K562 (cell line): Measurements from ENCODE around the gene ZCCHC14. TPM values are rescaled to one million over a fixed set of nuclear protein-coding genes. Genes with fewer than 3 reads are reported as not detected.
A peak's percentile ranks its signal among the peaks of the same experiment; 100 is the strongest.

Experiments used
- ARNT ChIP-seq, 2 experiments: fragments of 450-650 bp; IDR thresholded peaks; 2 replicates each; pipeline ENCODE4 v1.6.1; 2016; ENCODE audit warnings: mild to moderate bottlenecking in 1 of 2
- EWSR1 ChIP-seq: fragments of 450-650 bp; IDR thresholded peaks from 2 replicates; pipeline ENCODE4 v1.6.1; 2018; ENCODE audit warnings: borderline replicate concordance, mild to moderate bottlenecking, low read depth, moderate library complexity; ENCODE audit not compliant: partially characterized antibody
- HNRNPLL ChIP-seq: fragments of 200-400 bp; formaldehyde crosslinking; IDR thresholded peaks from 2 replicates; pipeline ENCODE4 v1.6.1; 2017; ENCODE audit warnings: low read length, low read depth, mild to moderate bottlenecking; ENCODE audit not compliant: poor library complexity, severe bottlenecking
- HNRNPUL1 ChIP-seq: fragments of 200-400 bp; formaldehyde crosslinking; IDR thresholded peaks from 2 replicates; pipeline ENCODE4 v1.6.1; 2017; ENCODE audit warnings: low read length
- KLF1 ChIP-seq: fragments of 450-650 bp; IDR thresholded peaks from 2 replicates; pipeline ENCODE4 v1.6.1; 2016; ENCODE audit warnings: missing genetic modification characterization, missing compliant biosample characterization
- MTA3 ChIP-seq: fragments of 450-650 bp; formaldehyde crosslinking; IDR thresholded peaks from 2 replicates; pipeline ENCODE4 v1.6.1; 2017; ENCODE audit warnings: mild to moderate bottlenecking, borderline replicate concordance
- WHSC1 ChIP-seq: IDR thresholded peaks from one replicate; pipeline ENCODE4 v1.6.1; 2012; ENCODE audit warnings: low read length, control low read depth, inconsistent platforms
- ZC3H4 ChIP-seq: sonication (generic); formaldehyde crosslinking; IDR thresholded peaks from 2 replicates; pipeline ENCODE4 v1.9.0; 2021; ENCODE audit warnings: missing genetic modification reagents, borderline replicate concordance
- ZNF184 ChIP-seq: sonication (generic); formaldehyde crosslinking; IDR thresholded peaks from 2 replicates; pipeline ENCODE4 v1.5.0; 2020; ENCODE audit warnings: missing genetic modification reagents
- ZNF282 ChIP-seq: sonication (generic); formaldehyde crosslinking; IDR thresholded peaks from 2 replicates; pipeline ENCODE4 v1.8.1; 2023; ENCODE audit warnings: missing genetic modification reagents
- ZNF41 ChIP-seq: fragments of 250-450 bp; sonication (Bioruptor Pico); conservative IDR thresholded peaks from 2 replicates; pipeline ENCODE4 v1.4.0; 2020; ENCODE audit warnings: mild to moderate bottlenecking
- ZNF79 ChIP-seq: fragments of 250-450 bp; sonication (Bioruptor Pico); IDR thresholded peaks from 2 replicates; pipeline ENCODE4 v1.4.0; 2020; ENCODE audit warnings: low read depth, mild to moderate bottlenecking, moderate library complexity
- polyA plus RNA-seq, 8 experiments: library from polyadenylated mRNA; depleted of rRNA in 4 of 8; stranded (reverse) in 5 of 8; unstranded in 3 of 8; fragments of >200 nt; fragmentation: Nextera tagmentation in 2 of 8; fragmentation: Illumina TruSeq in 1 of 8; extraction: Ambion mirVana in 2 of 8; extraction: Trizol in 1 of 8; gene quantifications; 2 replicates each; pipeline versions ENCODE4 v1.2.1 to v1.2.3, GENCODE V29; 2011 to 2014; ENCODE audit warnings: inconsistent platforms in 1 of 8, missing spikeins in 1 of 8
- total RNA-seq, 7 experiments: library from RNA; depleted of rRNA in 6 of 7; stranded (reverse); fragments of >200 nt in 6 of 7; fragmentation: Illumina TruSeq in 2 of 7; extraction: Trizol in 2 of 7; gene quantifications; 2 replicates each; pipeline versions ENCODE4 v1.2.1 to v1.2.3, GENCODE V29; 2011 to 2021; ENCODE audit warnings: low replicate concordance in 1 of 7
- TF ChIP-seq, protein P1 (sequence below), 2 experiments: fragments of 450-650 bp; IDR thresholded peaks; 2 replicates each; pipeline ENCODE4 v1.6.1; 2016
- TF ChIP-seq, protein P2 (sequence below): fragments of 450-650 bp; formaldehyde crosslinking; IDR thresholded peaks from 2 replicates; pipeline ENCODE4 v1.4.0; 2020; ENCODE audit warnings: mild to moderate bottlenecking, moderate library complexity
- TF ChIP-seq, protein P3 (sequence below), 2 experiments: fragments of 200-800 bp in 1 of 2; sonication (Bioruptor generic) in 1 of 2; sonication (generic) in 1 of 2; formaldehyde crosslinking in 1 of 2; IDR thresholded peaks in 1 of 2; conservative IDR thresholded peaks in 1 of 2; 2 replicates each; pipeline versions ENCODE4 v1.5.0 to v1.6.1; 2016 to 2020; ENCODE audit warnings: missing compliant biosample characterization in 1 of 2, missing genetic modification characterization in 1 of 2, missing genetic modification reagents in 1 of 2
- TF ChIP-seq, protein P4 (sequence below), 2 experiments: fragments of 450-650 bp; IDR thresholded peaks; 2 replicates each; pipeline ENCODE4 v1.6.1; 2018; ENCODE audit warnings: mild to moderate bottlenecking in 2 of 2, low read depth in 1 of 2; ENCODE audit not compliant: partially characterized antibody in 2 of 2

The ZCCHC14 gene
- total and polyA plus RNA-seq, 9 of the 15 experiments (the other 6 are each of a cell fraction or from before 2014, with no cell fraction given): 1.5 to 12.4 (median 2.9) TPM

DNA sequence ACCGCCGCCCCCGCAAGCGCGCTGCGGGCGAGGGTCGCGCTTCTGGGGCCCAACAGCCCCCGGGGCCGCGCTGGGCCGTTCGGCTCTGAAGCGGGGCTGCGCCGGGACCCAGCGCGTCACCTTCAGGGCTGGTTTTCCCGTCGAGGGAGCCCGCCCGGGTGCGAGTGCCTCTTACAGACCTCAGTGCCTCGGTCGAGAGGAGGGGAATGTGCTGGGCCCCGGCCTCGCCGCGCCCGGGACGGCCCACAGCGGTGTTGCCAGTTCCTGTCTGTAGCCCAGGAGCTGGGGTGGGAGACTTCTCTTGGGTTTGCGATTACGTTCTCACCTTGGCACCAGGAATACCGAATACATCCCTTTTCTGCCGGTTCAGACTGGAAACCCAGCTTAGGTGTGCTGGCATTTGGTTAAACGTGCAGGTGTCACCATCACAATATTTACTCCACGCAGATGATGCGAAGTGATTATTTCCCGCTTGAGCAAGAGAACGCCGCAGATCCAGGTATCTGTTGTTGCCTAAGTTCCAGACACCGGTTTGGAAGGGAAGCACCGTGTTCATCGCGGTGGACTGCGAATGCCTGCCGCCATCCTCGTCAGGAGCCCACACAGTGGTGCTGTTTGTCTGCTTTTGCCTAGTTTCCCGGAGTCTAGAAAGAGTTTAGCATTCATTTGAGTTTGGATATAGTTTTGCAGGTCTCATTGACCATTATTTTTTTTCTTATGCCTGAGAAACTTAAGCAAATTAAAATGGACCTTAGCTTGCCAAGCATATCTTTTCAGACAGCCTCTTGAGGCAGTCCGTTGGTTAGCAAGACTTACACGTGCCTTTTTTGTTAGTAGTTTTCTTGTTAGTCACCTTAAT lies 99.8 kb downstream of the ZCCHC14 start (continued):
- TF ChIP-seq, protein P1, sequence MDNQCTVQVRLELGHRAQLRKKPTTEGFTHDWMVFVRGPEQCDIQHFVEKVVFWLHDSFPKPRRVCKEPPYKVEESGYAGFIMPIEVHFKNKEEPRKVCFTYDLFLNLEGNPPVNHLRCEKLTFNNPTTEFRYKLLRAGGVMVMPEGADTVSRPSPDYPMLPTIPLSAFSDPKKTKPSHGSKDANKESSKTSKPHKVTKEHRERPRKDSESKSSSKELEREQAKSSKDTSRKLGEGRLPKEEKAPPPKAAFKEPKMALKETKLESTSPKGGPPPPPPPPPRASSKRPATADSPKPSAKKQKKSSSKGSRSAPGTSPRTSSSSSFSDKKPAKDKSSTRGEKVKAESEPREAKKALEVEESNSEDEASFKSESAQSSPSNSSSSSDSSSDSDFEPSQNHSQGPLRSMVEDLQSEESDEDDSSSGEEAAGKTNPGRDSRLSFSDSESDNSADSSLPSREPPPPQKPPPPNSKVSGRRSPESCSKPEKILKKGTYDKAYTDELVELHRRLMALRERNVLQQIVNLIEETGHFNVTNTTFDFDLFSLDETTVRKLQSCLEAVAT (IDR thresholded peaks at IDR 0.05): no peak; a peak in 4 of 4 replicates
- TF ChIP-seq WHSC1 (no peak), ZNF79 (CRISPR knock-in tag) (no peak), KLF1 (tag) (no peak), ZC3H4 (peak; percentile 72; the same call in 1 of the 2 replicates), HNRNPUL1 (no peak), ZNF184 (no peak), EWSR1 (no peak), HNRNPLL (no peak), ARNT (IDR thresholded peaks at IDR 0.05) (no peak), ZNF282 (CRISPR knock-in tag) (no peak), MTA3 (no peak), ZNF41 (CRISPR knock-in tag) (no peak)
- TF ChIP-seq, protein P2, sequence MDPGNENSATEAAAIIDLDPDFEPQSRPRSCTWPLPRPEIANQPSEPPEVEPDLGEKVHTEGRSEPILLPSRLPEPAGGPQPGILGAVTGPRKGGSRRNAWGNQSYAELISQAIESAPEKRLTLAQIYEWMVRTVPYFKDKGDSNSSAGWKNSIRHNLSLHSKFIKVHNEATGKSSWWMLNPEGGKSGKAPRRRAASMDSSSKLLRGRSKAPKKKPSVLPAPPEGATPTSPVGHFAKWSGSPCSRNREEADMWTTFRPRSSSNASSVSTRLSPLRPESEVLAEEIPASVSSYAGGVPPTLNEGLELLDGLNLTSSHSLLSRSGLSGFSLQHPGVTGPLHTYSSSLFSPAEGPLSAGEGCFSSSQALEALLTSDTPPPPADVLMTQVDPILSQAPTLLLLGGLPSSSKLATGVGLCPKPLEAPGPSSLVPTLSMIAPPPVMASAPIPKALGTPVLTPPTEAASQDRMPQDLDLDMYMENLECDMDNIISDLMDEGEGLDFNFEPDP: no peak
- TF ChIP-seq, protein P3, sequence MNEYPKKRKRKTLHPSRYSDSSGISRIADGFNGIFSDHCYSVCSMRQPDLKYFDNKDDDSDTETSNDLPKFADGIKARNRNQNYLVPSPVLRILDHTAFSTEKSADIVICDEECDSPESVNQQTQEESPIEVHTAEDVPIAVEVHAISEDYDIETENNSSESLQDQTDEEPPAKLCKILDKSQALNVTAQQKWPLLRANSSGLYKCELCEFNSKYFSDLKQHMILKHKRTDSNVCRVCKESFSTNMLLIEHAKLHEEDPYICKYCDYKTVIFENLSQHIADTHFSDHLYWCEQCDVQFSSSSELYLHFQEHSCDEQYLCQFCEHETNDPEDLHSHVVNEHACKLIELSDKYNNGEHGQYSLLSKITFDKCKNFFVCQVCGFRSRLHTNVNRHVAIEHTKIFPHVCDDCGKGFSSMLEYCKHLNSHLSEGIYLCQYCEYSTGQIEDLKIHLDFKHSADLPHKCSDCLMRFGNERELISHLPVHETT (CRISPR knock-in tag; conservative IDR thresholded peaks at IDR 0.05 in 1 of 2, IDR thresholded peaks at IDR 0.05 in 1 of 2): no peak
- TF ChIP-seq, protein P4, sequence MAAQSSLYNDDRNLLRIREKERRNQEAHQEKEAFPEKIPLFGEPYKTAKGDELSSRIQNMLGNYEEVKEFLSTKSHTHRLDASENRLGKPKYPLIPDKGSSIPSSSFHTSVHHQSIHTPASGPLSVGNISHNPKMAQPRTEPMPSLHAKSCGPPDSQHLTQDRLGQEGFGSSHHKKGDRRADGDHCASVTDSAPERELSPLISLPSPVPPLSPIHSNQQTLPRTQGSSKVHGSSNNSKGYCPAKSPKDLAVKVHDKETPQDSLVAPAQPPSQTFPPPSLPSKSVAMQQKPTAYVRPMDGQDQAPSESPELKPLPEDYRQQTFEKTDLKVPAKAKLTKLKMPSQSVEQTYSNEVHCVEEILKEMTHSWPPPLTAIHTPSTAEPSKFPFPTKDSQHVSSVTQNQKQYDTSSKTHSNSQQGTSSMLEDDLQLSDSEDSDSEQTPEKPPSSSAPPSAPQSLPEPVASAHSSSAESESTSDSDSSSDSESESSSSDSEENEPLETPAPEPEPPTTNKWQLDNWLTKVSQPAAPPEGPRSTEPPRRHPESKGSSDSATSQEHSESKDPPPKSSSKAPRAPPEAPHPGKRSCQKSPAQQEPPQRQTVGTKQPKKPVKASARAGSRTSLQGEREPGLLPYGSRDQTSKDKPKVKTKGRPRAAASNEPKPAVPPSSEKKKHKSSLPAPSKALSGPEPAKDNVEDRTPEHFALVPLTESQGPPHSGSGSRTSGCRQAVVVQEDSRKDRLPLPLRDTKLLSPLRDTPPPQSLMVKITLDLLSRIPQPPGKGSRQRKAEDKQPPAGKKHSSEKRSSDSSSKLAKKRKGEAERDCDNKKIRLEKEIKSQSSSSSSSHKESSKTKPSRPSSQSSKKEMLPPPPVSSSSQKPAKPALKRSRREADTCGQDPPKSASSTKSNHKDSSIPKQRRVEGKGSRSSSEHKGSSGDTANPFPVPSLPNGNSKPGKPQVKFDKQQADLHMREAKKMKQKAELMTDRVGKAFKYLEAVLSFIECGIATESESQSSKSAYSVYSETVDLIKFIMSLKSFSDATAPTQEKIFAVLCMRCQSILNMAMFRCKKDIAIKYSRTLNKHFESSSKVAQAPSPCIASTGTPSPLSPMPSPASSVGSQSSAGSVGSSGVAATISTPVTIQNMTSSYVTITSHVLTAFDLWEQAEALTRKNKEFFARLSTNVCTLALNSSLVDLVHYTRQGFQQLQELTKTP (IDR thresholded peaks at IDR 0.05; ENCODE audit: low read depth in 1 of 2, partially characterized antibody in 2 of 2): peak in 1 of 2 experiments; percentile 27
